Endothelial cell of umbilical vein (primary cell): ENCODE results near the gene STAT5A. TPM values are rescaled to one million over a fixed set of nuclear protein-coding genes. Genes with fewer than 3 reads are reported as not detected.

Experiments
- BruUV-seq: library from RNA; stranded (reverse); fragments of 400-500 nt; replicated peaks from 2 replicates; lab custom pipeline; 2021; lab: Mats Ljungman, UMichigan
- CTCF ChIA-PET: fragments of 300-600, 350-600 bp; sonication (Branson Sonifier 250); formaldehyde crosslinking; loops from one replicate; lab custom pipeline; 2021; ENCODE audit warnings: antibody characterized with exemption, inconsistent platforms; lab: Charles Lee
- POLR2A ChIA-PET: fragments of 300-600, 350-600 bp; sonication (Branson Sonifier 250); formaldehyde crosslinking; loops from one replicate; lab custom pipeline; 2021; ENCODE audit warnings: antibody characterized with exemption, inconsistent platforms; lab: Charles Lee
- DNase-seq: peaks from one replicate; pipeline ENCODE4 v3.0.0-alpha.2; 2011; ENCODE audit warnings: low read depth, low spot score
- FAIRE-seq: peaks from 2 replicates; lab custom pipeline; 2011; peaks lifted over from hg19 to GRCh38; lab: Jason Lieb, UNC
- H2AFZ ChIP-seq: 2 replicates; pipeline ENCODE4 v1.6.0; 2012; ENCODE audit warnings: low read depth, low read length, control low read depth, inconsistent platforms
- H3K27ac ChIP-seq: 2 replicates; pipeline ENCODE4 v1.5.1; 2011; ENCODE audit warnings: low read depth, mild to moderate bottlenecking, control low read depth, low read length, moderate library complexity; ENCODE audit not compliant: insufficient read depth
- H3K27me3 ChIP-seq, 2 experiments: 2 replicates each; pipeline versions ENCODE4 v1.6.0 to v1.6.1; 2011; ENCODE audit warnings: low read length in 2 of 2, mixed read lengths in 1 of 2; ENCODE audit not compliant: control insufficient read depth in 2 of 2, insufficient read depth in 2 of 2
- H3K36me3 ChIP-seq, 2 experiments: 2 replicates in 1 of 2; 3 replicates in 1 of 2; pipeline ENCODE4 v1.5.1; 2011; ENCODE audit warnings: low read length in 2 of 2, mild to moderate bottlenecking in 1 of 2, moderate library complexity in 1 of 2; ENCODE audit not compliant: control insufficient read depth in 2 of 2, insufficient read depth in 2 of 2; ENCODE audit errors: extremely low read depth in 1 of 2
- H3K4me1 ChIP-seq: 3 replicates; pipeline ENCODE4 v1.5.1; 2011; ENCODE audit warnings: mild to moderate bottlenecking, low read length; ENCODE audit not compliant: control insufficient read depth, insufficient read depth; ENCODE audit errors: extremely low read depth
- H3K4me2 ChIP-seq: 2 replicates; pipeline ENCODE4 v1.6.1; 2011; ENCODE audit warnings: low read length, control low read depth, mixed read lengths; ENCODE audit not compliant: insufficient read depth
- H3K4me3 ChIP-seq, 3 experiments: fragments of 200-600 bp in 1 of 3; sonication (generic), shearing (Covaris generic) in 1 of 3; replicated peaks in 1 of 3; 2 replicates each; pipeline ENCODE4 v1.5.1; 2011 to 2016; ENCODE audit warnings: control low read depth in 3 of 3, low read length in 3 of 3, mild to moderate bottlenecking in 2 of 3, inconsistent platforms in 1 of 3, low read depth in 1 of 3, moderate library complexity in 1 of 3; ENCODE audit not compliant: insufficient read depth in 1 of 3
- H3K79me2 ChIP-seq: 2 replicates; pipeline ENCODE4 v1.6.0; 2012; ENCODE audit warnings: low read length, inconsistent platforms; ENCODE audit not compliant: control insufficient read depth, insufficient read depth
- H3K9ac ChIP-seq: replicated peaks from 2 replicates; pipeline ENCODE3; 2011; ENCODE audit warnings: low read length, control low read depth; ENCODE audit not compliant: insufficient read depth; ENCODE audit errors: extremely low read depth
- H3K9me1 ChIP-seq: replicated peaks from 3 replicates; pipeline ENCODE4 v1.6.0; 2011; ENCODE audit warnings: mild to moderate bottlenecking, low read length; ENCODE audit not compliant: control insufficient read depth, insufficient read depth; ENCODE audit errors: extremely low read depth
- H3K9me3 ChIP-seq: replicated peaks from 2 replicates; pipeline ENCODE4 v1.5.1; 2012; ENCODE audit warnings: low read length, inconsistent platforms; ENCODE audit not compliant: control insufficient read depth, insufficient read depth
- H4K20me1 ChIP-seq: replicated peaks from 2 replicates; pipeline ENCODE3; 2011; ENCODE audit warnings: mild to moderate bottlenecking, low read length; ENCODE audit not compliant: control insufficient read depth, insufficient read depth; ENCODE audit errors: extremely low read depth
- GATA2 ChIP-seq: IDR thresholded peaks from 2 replicates; pipeline ENCODE4 v1.7.0; 2011; ENCODE audit warnings: low read depth, mild to moderate bottlenecking, moderate library complexity, mixed read lengths, low read length; ENCODE audit not compliant: insufficient read length, insufficient read depth
- POLR2A ChIP-seq: IDR thresholded peaks from 2 replicates; pipeline ENCODE4 v1.6.1; 2012; ENCODE audit warnings: low read depth, mild to moderate bottlenecking, control low read depth, low read length
- POLR2AphosphoS5 ChIP-seq: IDR thresholded peaks from 2 replicates; pipeline ENCODE4 v1.6.1; 2012; ENCODE audit warnings: low read depth, mild to moderate bottlenecking, control low read depth, low read length, moderate library complexity; ENCODE audit not compliant: insufficient read depth
- dilution Hi-C: fragments of 300-500 bp; cut with MboI; formaldehyde crosslinking; loops from one replicate; pipeline ENCODE4 v1.15.0; 2019; ENCODE audit warnings: low sequenced_read_pairs; ENCODE audit not compliant: extremely low pct_ligation_motif_present
- intact Hi-C: fragments of 100-400 bp; cut with micrococcal nuclease; formaldehyde crosslinking; loops from one replicate; pipeline ENCODE4 v1.10.0; 2022
- polyA plus RNA-seq, 4 experiments: library from polyadenylated mRNA; depleted of rRNA in 3 of 4; stranded (reverse) in 3 of 4; unstranded in 1 of 4; fragments of >200 nt; gene quantifications; 2 replicates each; pipeline versions ENCODE4 v1.2.1 to v1.2.3, GENCODE V29; 2011 to 2012; ENCODE audit warnings: missing spikeins in 1 of 4
- total RNA-seq: library from RNA; stranded (reverse); gene quantifications from 2 replicates; pipeline ENCODE4 v1.2.3, GENCODE V29; 2021

Gene STAT5A
- total and polyA plus RNA-seq, 2 donors (not counting 3 experiments of a cell fraction or from before 2014, with no cell fraction given): 18.0 to 23.4 TPM

DNA sequence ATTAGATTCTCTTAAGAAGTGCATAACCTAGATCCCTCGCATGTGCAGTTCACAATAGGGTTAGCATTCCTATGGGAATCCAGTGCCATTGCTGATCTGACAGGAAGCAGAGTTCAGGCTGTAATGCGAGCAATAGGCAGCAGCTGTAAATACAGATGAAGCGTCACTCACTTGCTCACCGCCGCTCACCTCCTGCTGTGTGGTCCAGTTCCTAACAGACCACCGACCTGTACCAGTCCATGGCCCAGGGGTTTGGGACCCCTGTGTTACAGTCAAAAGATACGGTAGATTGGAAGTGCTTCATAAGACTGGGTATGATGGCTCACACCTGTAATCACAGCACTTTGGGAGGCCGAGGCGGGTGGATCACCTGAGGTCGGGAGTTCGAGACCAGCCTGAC is 2.8 kb downstream of the STAT5A start:
- intact Hi-C loops (loop anchor here (2.0 kb wide), 1 partner anchor 68 kb away; no protein-coding TSS in a partner anchor), dilution Hi-C loops (no loop called here)
- Histone ChIP-seq H3K36me3 (peaks cover 0 to 1% of the 10 kb centered on the region in 2 experiments), H3K9me3 (no peaks in the 10 kb centered on the region), H3K4me3 (no peak overlapping the region), H3K9me1 (no peaks in the 10 kb centered on the region), H3K27me3 (no peaks in the 10 kb centered on the region), H3K79me2 (no peaks in the 10 kb centered on the region), H3K4me2 (no peak overlapping the region), H2AFZ (no peak overlapping the region), H4K20me1 (no peaks in the 10 kb centered on the region), H3K4me1 (peaks cover 14% of the 10 kb centered on the region), H3K9ac (no peak overlapping the region), H3K27ac (no peak overlapping the region)
- POLR2A ChIA-PET: interaction anchor here (0.6 kb wide), 1 partner anchor 712 kb away, joined by 9 read pairs; no protein-coding TSS in a partner anchor
- CTCF ChIA-PET: interaction anchor here (9.6 kb wide), 1 partner anchor 68 kb away, joined by 89 read pairs; no protein-coding TSS in a partner anchor
- no TSS peak for BruUV-seq
- peak; percentile 55 for FAIRE-seq
- TF ChIP-seq POLR2A: no peak
- DNase-seq: peak; percentile 45

DNA sequence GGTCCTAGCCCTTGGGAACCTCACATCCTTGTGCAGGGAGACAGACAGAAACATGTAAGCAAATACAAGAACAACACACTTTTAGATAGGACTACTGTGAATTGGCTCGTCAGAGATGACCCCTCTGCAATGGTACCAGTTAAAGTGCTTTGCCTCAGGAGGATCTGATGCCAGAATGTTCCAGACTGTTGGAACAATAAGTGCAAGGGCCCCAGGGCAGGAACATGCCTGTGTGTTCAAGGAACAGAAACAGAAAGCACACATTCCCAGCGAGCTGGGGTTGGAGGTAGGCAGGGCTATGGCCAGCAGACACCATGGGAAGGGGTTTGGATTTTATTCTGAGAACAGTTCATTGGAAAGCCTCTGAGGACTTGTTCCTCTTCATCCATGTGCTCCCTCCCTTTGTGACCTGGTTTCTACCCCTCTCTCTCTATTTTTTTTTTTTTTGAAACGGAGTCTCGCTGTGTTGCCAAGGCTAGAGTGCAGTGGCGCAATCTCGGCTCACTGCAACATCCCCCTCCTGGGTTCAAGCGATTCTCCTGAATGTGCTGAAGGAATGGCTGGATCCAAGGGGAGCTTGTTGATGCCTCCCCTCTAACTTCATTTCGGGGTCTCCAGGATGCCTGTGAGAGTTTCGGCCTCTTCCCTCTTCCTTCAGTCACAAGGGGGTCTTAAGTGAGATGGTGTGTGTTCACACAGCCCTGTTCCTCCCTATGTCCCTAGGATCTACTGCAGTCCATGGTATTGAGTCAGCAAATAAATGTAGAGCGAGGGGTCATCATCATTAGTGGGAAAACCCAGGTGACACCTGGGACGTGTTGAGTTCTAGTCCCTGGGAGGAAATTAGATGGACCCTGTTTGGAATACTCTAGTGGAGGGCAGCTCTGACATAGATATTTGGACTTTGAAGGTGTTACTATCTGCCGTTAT is 6.4 kb downstream of the STAT5A start:
- ChIA-PET POLR2A (interaction anchor here (0.6 kb wide), 1 partner anchor 24 kb away, joined by 6 read pairs; no protein-coding TSS in a partner anchor), CTCF (interaction anchor here (0.6 to 9.6 kb wide), 3 partner anchors 72 to 116 kb away, joined by 3 to 89 read pairs (median 3); no protein-coding TSS in a partner anchor)
- Histone ChIP-seq H3K4me1 (no peaks in the 10 kb centered on the region), H3K9me3 (no peaks in the 10 kb centered on the region), H3K36me3 (peaks cover 0 to 2% of the 10 kb centered on the region in 2 experiments), H4K20me1 (no peaks in the 10 kb centered on the region), H3K9me1 (no peaks in the 10 kb centered on the region), H3K79me2 (no peaks in the 10 kb centered on the region), H2AFZ (no peak overlapping the region), H3K4me3 (no peak overlapping the region), H3K27ac (no peak overlapping the region), H3K27me3 (no peaks in the 10 kb centered on the region), H3K9ac (no peak overlapping the region), H3K4me2 (no peak overlapping the region)
- no peak for TF ChIP-seq GATA2
- no peak for TF ChIP-seq POLR2AphosphoS5
- no TSS peak for BruUV-seq
- intact Hi-C loops (no loop called here), dilution Hi-C loops (no loop called here)
- DNase-seq (no peak), FAIRE-seq (no peak)
